ENCODE results near the gene TJP2. TPM values are rescaled to one million over a fixed set of nuclear protein-coding genes. Genes with fewer than 3 reads are reported as not detected.

TJP2 gene
- total RNA-seq, 1 experiment from 2014 or later = 155 TPM

GRCh38 chr9:69279084-69279731, 105.1 kb downstream of the TJP2 start:
- Mint-ChIP-seq H3K27me3 (ENCODE audit: low read depth) (peaks cover 8% of the 10 kb centered on the region), H3K4me1 (peaks cover 38% of the 10 kb centered on the region), H3K36me3 (peaks cover 15% of the 10 kb centered on the region), H3K27ac (no peak overlapping the region), H3K4me3 (no peak overlapping the region), H3K9me3 (peaks cover 29% of the 10 kb centered on the region)
- CTCF ChIA-PET = no interaction called here
- TF ChIP-seq E2F5 (CRISPR knock-in tag; IDR thresholded peaks at IDR 0.05) (no peak), ESRRA (CRISPR knock-in tag; IDR thresholded peaks at IDR 0.05; ENCODE audit: borderline replicate concordance) (no peak), NR2C2 (CRISPR knock-in tag; IDR thresholded peaks at IDR 0.05) (no peak)
- TF ChIP-seq, protein P1, sequence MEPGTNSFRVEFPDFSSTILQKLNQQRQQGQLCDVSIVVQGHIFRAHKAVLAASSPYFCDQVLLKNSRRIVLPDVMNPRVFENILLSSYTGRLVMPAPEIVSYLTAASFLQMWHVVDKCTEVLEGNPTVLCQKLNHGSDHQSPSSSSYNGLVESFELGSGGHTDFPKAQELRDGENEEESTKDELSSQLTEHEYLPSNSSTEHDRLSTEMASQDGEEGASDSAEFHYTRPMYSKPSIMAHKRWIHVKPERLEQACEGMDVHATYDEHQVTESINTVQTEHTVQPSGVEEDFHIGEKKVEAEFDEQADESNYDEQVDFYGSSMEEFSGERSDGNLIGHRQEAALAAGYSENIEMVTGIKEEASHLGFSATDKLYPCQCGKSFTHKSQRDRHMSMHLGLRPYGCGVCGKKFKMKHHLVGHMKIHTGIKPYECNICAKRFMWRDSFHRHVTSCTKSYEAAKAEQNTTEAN (CRISPR knock-in tag; IDR thresholded peaks at IDR 0.05) = no peak
- ATAC-seq (no peak), DNase-seq (ENCODE audit: low spot score) (no peak)
- POLR2A ChIA-PET = no interaction called here

DNA sequence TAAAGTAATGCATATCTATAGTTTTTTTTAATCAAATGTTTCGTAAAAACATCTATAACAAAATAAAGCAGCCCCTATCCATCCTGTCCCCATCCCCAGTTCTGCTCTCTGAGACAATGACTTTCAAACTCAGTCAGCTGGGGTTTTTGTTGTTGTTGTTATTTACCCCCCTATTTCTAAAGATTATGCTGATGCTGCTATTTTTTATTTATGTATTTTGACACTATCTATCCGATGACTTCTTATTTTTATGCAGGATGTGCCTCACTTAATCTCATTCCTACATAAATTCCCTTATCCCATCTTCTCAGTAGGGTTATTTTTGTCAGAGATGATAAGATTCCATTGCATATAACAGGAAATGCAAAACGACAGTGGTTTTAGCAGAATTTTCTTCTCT, 105.7 kb downstream of the TJP2 start:
- ATAC-seq (no peak), DNase-seq (ENCODE audit: low spot score) (no peak)
- ChIA-PET CTCF (no interaction called here), POLR2A (no interaction called here)
- H3K27me3 Mint-ChIP-seq (ENCODE audit: low read depth) = peaks cover 8% of the 10 kb centered on the region
- H3K4me1 Mint-ChIP-seq = peaks cover 42% of the 10 kb centered on the region
- H3K27ac Mint-ChIP-seq = no peak overlapping the region
- TF ChIP-seq ZNF263 (CRISPR knock-in tag; IDR thresholded peaks at IDR 0.05; ENCODE audit: low read depth) = no peak
- peaks cover 14% of the 10 kb centered on the region for H3K36me3 Mint-ChIP-seq
- H3K9me3 Mint-ChIP-seq = peaks cover 27% of the 10 kb centered on the region
- H3K4me3 Mint-ChIP-seq = no peak overlapping the region

GRCh38 chr9:69283003-69283402, 108.9 kb downstream of the TJP2 start:
- ATAC-seq = peak; percentile 84
- POLR2A ChIA-PET = no interaction called here
- DNase-seq (ENCODE audit: low spot score) = no peak
- H3K27ac Mint-ChIP-seq = peak overlapping the region; percentile 84
- peaks cover 12% of the 10 kb centered on the region for H3K36me3 Mint-ChIP-seq
- peaks cover 51% of the 10 kb centered on the region for H3K4me1 Mint-ChIP-seq
- no peaks in the 10 kb centered on the region; the same call in 1 of the 2 replicates for H3K27me3 Mint-ChIP-seq (ENCODE audit: low read depth)
- H3K9me3 Mint-ChIP-seq = peaks cover 14% of the 10 kb centered on the region
- peak overlapping the region; percentile 3; the same call in 1 of the 2 replicates for H3K4me3 Mint-ChIP-seq
- CTCF ChIA-PET = interaction anchor here (0.8 kb wide), 1 partner anchor 176 kb away, joined by 4 read pairs; no protein-coding TSS in a partner anchor
- no peak for TF ChIP-seq EMX1 (CRISPR knock-in tag; IDR thresholded peaks at IDR 0.05)
- TF ChIP-seq SMAD4 (CRISPR knock-in tag; IDR thresholded peaks at IDR 0.05) = no peak
- TF ChIP-seq MXD4 (CRISPR knock-in tag; IDR thresholded peaks at IDR 0.05; ENCODE audit: borderline replicate concordance) = peak; percentile 54; the same call in 1 of the 2 replicates
- no peak for TF ChIP-seq ZNF263 (CRISPR knock-in tag; IDR thresholded peaks at IDR 0.05; ENCODE audit: low read depth)
- TF ChIP-seq JAZF1 (CRISPR knock-in tag; IDR thresholded peaks at IDR 0.05) = no peak
- no peak for TF ChIP-seq NFE2L1 (CRISPR knock-in tag; IDR thresholded peaks at IDR 0.05)
- TF ChIP-seq ATF2 (CRISPR knock-in tag; IDR thresholded peaks at IDR 0.05; ENCODE audit: borderline replicate concordance, low read depth) = no peak
- no peak for TF ChIP-seq ZNF512 (CRISPR knock-in tag; IDR thresholded peaks at IDR 0.05; ENCODE audit: borderline replicate concordance)
- TF ChIP-seq NFATC4 (CRISPR knock-in tag; IDR thresholded peaks at IDR 0.05) = no peak
- TF ChIP-seq, protein P2, sequence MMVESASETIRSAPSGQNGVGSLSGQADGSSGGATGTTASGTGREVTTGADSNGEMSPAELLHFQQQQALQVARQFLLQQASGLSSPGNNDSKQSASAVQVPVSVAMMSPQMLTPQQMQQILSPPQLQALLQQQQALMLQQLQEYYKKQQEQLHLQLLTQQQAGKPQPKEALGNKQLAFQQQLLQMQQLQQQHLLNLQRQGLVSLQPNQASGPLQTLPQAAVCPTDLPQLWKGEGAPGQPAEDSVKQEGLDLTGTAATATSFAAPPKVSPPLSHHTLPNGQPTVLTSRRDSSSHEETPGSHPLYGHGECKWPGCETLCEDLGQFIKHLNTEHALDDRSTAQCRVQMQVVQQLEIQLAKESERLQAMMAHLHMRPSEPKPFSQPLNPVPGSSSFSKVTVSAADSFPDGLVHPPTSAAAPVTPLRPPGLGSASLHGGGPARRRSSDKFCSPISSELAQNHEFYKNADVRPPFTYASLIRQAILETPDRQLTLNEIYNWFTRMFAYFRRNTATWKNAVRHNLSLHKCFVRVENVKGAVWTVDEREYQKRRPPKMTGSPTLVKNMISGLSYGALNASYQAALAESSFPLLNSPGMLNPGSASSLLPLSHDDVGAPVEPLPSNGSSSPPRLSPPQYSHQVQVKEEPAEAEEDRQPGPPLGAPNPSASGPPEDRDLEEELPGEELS (CRISPR knock-in tag; IDR thresholded peaks at IDR 0.05) = peak; percentile 67; the same call in 1 of the 2 replicates
- 0 out of 2 replicates have a peak, but pooled peaks have one; percentile 42 for TF ChIP-seq ZNF423 (CRISPR knock-in tag; IDR thresholded peaks at IDR 0.05)
- TF ChIP-seq NR1H2 (CRISPR knock-in tag; IDR thresholded peaks at IDR 0.05) = no peak
- TF ChIP-seq, protein P3, sequence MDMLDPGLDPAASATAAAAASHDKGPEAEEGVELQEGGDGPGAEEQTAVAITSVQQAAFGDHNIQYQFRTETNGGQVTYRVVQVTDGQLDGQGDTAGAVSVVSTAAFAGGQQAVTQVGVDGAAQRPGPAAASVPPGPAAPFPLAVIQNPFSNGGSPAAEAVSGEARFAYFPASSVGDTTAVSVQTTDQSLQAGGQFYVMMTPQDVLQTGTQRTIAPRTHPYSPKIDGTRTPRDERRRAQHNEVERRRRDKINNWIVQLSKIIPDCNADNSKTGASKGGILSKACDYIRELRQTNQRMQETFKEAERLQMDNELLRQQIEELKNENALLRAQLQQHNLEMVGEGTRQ (CRISPR knock-in tag; IDR thresholded peaks at IDR 0.05) = no peak
- TF ChIP-seq PRRX2 (CRISPR knock-in tag; IDR thresholded peaks at IDR 0.05) = no peak
- no peak for TF ChIP-seq GABPB1 (CRISPR knock-in tag; IDR thresholded peaks at IDR 0.05)
- TF ChIP-seq ETV6 (CRISPR knock-in tag; IDR thresholded peaks at IDR 0.05) = peak; percentile 74
- TF ChIP-seq ZNF232 (CRISPR knock-in tag; IDR thresholded peaks at IDR 0.05) = no peak
- TF ChIP-seq ATF1 (CRISPR knock-in tag; IDR thresholded peaks at IDR 0.05) = no peak
- no peak for TF ChIP-seq GRHL2 (CRISPR knock-in tag; IDR thresholded peaks at IDR 0.05; ENCODE audit: insufficient replicate concordance, severe bottlenecking)
